ENCODE measurements around the gene NTNG1.

NTNG1 gene

DNA sequence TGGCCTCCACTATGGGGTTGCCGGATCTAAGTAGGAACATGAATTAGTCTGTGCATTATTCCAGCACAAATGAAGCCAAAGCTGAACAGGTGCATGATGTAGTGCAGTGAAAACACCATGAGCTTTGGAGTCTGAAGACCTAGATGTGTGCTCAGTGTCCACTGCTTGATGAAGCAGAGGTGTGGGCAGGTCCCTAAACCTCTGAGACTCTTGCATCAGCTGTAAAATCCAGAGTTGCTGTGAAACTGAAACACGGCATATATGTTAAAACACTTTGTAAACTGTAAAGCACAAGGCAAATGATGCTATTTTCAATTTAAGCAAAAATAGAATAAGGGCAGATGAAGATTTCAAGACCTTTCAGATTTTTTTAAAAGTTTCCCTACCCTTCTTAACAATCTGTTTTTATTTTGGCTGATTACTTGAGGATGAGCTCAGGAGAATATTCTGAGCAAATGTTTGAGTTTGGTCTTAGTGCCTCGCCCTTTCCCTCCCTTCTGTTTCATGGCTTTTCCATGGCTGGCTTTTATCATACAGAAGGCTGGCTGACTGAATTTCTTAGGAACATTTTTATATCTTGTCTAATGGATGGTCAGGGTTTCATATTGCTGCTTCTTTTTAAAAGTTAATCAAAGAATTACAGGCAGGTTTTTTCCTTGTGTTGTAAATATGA lies 221.8 kb downstream of the NTNG1 start:
- H3K4me3 Mint-ChIP-seq = no peak overlapping the region
- no peaks in the 10 kb centered on the region for H3K27me3 Mint-ChIP-seq
- no peaks in the 10 kb centered on the region for H3K9me3 Mint-ChIP-seq
- intact Hi-C loops (cut with micrococcal nuclease) = no loop called here
- no peak overlapping the region for H3K27ac Mint-ChIP-seq
- no peaks in the 10 kb centered on the region for H3K36me3 Mint-ChIP-seq (ENCODE audit: low read depth)
- H3K4me1 Mint-ChIP-seq (ENCODE audit: low read depth) = no peaks in the 10 kb centered on the region

GRCh38 chr1:107363154-107363553 lies 222.3 kb downstream of the NTNG1 start:
- H3K27ac Mint-ChIP-seq = no peak overlapping the region
- intact Hi-C loops (cut with micrococcal nuclease) = no loop called here
- H3K9me3 Mint-ChIP-seq = no peaks in the 10 kb centered on the region
- H3K4me3 Mint-ChIP-seq = no peak overlapping the region
- H3K4me1 Mint-ChIP-seq (ENCODE audit: low read depth) = no peaks in the 10 kb centered on the region
- no peaks in the 10 kb centered on the region for H3K36me3 Mint-ChIP-seq (ENCODE audit: low read depth)
- H3K27me3 Mint-ChIP-seq = no peaks in the 10 kb centered on the region

DNA sequence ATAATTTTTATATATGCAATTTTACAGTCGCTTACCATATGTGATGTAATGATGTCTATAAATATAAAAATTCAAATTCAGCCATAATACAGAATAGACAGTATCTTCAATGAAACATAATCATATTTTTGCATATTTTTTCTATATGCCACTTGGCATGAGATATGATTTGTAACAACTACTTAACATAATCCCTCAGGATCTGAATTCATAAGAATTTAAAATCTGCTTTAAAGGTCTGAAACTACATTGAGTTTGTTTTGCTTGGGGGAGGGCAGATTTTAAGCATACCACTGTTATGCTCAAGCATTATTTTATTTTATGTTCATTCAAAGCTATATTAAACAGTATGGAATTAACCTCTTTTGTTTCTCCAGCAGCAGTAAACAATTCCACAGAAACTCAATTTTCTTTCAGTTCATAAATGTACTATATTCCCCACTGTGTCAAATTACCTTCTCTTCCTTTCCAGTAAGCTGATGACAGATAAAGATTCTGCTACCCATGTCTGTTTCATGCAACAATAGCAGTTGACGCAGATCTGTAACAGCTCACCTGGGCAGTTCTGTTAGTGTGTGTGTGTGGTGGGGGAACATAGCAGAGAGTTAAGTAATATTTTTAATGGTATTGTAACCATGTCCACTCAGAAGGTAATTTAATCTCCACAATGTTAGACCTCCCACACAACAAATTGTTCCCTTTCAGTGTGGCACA lies 224.8 kb downstream of the NTNG1 start:
- no peaks in the 10 kb centered on the region for H3K27me3 Mint-ChIP-seq
- no peaks in the 10 kb centered on the region for H3K4me1 Mint-ChIP-seq (ENCODE audit: low read depth)
- no peaks in the 10 kb centered on the region for H3K36me3 Mint-ChIP-seq (ENCODE audit: low read depth)
- no peaks in the 10 kb centered on the region for H3K9me3 Mint-ChIP-seq
- no peak overlapping the region for H3K4me3 Mint-ChIP-seq
- intact Hi-C loops (cut with micrococcal nuclease) = no loop called here
- no peak overlapping the region for H3K27ac Mint-ChIP-seq

- Mint-ChIP-seq H3K27ac (no peak overlapping the region), H3K27me3 (no peaks in the 10 kb centered on the region), H3K36me3 (ENCODE audit: low read depth) (no peaks in the 10 kb centered on the region), H3K4me3 (no peak overlapping the region), H3K9me3 (no peaks in the 10 kb centered on the region), H3K4me1 (ENCODE audit: low read depth) (no peaks in the 10 kb centered on the region)
- intact Hi-C loops (cut with micrococcal nuclease) = no loop called here
Measured at GRCh38 chr1:107378426-107378825, 237.6 kb downstream of the NTNG1 start.

GRCh38 chr1:107378866-107379265 lies 238.0 kb downstream of the NTNG1 start:
- H3K36me3 Mint-ChIP-seq (ENCODE audit: low read depth) = no peaks in the 10 kb centered on the region
- no peaks in the 10 kb centered on the region for H3K27me3 Mint-ChIP-seq
- no peaks in the 10 kb centered on the region for H3K9me3 Mint-ChIP-seq
- intact Hi-C loops (cut with micrococcal nuclease) = no loop called here
- no peaks in the 10 kb centered on the region for H3K4me1 Mint-ChIP-seq (ENCODE audit: low read depth)
- H3K4me3 Mint-ChIP-seq = no peak overlapping the region
- no peak overlapping the region for H3K27ac Mint-ChIP-seq

DNA sequence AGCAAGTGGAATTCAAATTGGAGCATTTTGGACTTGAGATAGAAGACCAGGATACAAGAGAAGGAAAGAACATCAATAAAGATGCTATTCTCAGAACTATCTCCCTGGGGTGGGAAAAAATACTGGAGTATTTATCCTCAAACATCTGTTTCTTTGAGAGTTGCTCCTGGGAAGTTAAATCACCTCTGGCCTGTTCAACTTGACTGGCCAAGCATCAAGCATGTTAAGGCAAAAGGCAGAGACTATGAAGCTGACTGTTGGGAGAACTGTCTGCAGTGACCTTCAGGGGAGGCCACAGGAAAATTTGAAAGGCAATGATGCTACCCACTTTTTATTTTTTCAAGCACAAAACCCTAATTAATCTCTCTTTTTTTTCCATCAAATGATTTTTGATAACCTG lies 239.0 kb downstream of the NTNG1 start:
- no peak overlapping the region for H3K27ac Mint-ChIP-seq
- H3K36me3 Mint-ChIP-seq (ENCODE audit: low read depth) = no peaks in the 10 kb centered on the region
- intact Hi-C loops (cut with micrococcal nuclease) = no loop called here
- no peak overlapping the region for H3K4me3 Mint-ChIP-seq
- H3K27me3 Mint-ChIP-seq = no peaks in the 10 kb centered on the region
- H3K9me3 Mint-ChIP-seq = no peaks in the 10 kb centered on the region
- no peaks in the 10 kb centered on the region for H3K4me1 Mint-ChIP-seq (ENCODE audit: low read depth)

DNA sequence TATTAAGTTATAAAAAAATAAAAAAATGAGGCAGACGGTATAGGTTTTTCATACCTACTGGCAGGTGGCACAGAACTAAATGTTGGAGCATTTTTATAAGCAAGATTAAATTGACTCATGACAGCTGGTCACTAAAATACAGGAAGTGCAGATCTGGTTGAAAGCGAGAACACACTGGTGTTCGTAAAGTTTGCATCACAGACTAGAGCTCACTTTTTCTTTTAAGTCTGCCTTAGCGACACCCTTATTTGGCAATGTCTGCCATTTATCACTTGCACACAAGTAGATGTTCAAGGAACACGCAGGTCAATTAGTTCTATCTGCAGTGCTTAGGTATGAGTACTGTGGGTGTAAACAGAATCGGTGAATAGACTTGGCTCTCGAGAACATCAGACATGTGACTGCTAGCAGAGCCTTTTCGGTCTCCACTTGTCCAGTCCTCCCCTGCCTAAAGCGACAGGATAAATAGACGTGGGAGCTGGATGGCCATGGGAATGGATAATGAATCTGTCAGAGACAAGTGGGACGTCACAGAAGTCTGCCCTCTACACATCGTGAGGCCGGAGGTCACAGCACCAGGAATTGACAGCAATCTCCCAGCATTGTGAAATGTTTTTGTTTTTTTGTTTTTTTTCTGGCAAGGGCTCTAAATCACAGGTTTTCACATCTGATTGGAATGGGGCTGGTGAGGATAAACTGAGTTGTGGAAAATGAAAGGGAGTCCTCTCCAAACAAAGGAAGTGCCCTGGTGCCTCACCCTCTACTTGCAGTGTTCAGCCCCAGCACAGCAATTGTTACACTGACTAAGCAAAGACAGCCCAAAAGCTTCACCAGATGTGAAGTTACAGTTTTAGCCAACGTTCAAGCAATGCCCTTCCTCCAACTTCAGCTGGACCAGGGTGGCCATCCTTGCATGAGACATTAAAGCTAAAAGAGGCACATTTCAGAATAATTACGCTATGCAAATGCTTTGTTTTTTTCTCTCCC lies 248.9 kb downstream of the NTNG1 start:
- peaks cover 20% of the 10 kb centered on the region for H3K9me3 Mint-ChIP-seq
- H3K4me3 Mint-ChIP-seq = no peak overlapping the region
- H3K36me3 Mint-ChIP-seq (ENCODE audit: low read depth) = no peaks in the 10 kb centered on the region
- H3K4me1 Mint-ChIP-seq (ENCODE audit: low read depth) = no peaks in the 10 kb centered on the region
- H3K27me3 Mint-ChIP-seq = peaks cover 1% of the 10 kb centered on the region
- intact Hi-C loops (cut with micrococcal nuclease) = no loop called here
- no peak overlapping the region for H3K27ac Mint-ChIP-seq

GRCh38 chr1:107394301-107394700 lies 253.5 kb downstream of the NTNG1 start:
- no peaks in the 10 kb centered on the region for H3K36me3 Mint-ChIP-seq (ENCODE audit: low read depth)

GRCh38 chr1:107401704-107402103 lies 260.9 kb downstream of the NTNG1 start:
- Mint-ChIP-seq H3K4me3 (no peak overlapping the region), H3K27me3 (peaks cover 3% of the 10 kb centered on the region), H3K27ac (no peak overlapping the region), H3K9me3 (no peaks in the 10 kb centered on the region), H3K36me3 (ENCODE audit: low read depth) (no peaks in the 10 kb centered on the region), H3K4me1 (ENCODE audit: low read depth) (peaks cover 9% of the 10 kb centered on the region)
- intact Hi-C loops (cut with micrococcal nuclease) = no loop called here

More at GRCh38 chr1:107394301-107394700, 253.5 kb downstream of the NTNG1 start:
- H3K27me3 Mint-ChIP-seq = peaks cover 1% of the 10 kb centered on the region
- intact Hi-C loops (cut with micrococcal nuclease) = no loop called here
- H3K27ac Mint-ChIP-seq = no peak overlapping the region
- H3K4me3 Mint-ChIP-seq = no peak overlapping the region
- no peaks in the 10 kb centered on the region for H3K4me1 Mint-ChIP-seq (ENCODE audit: low read depth)
- peaks cover 20% of the 10 kb centered on the region for H3K9me3 Mint-ChIP-seq

DNA sequence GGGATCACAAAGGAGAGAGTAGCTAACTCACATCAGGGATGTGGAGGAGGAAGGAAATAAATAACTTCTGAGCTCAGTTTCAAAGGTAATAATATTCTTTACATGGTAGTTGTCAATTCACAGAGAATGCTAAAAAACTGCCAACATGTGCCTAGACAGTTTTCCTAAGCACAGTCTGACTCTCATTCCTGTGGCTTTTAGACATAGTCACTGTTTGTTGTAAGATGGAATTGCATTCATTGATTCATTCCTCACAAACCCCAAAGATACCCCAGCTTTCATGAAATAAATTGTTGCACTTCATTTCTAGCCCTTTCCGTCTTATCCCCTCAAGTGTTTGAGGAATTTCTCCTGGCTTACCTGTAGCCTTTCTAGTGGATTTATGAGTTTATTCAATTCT lies 263.9 kb downstream of the NTNG1 start:
- H3K36me3 Mint-ChIP-seq (ENCODE audit: low read depth) = no peaks in the 10 kb centered on the region
- H3K4me3 Mint-ChIP-seq = no peak overlapping the region
- H3K4me1 Mint-ChIP-seq (ENCODE audit: low read depth) = peaks cover 9% of the 10 kb centered on the region
- H3K27me3 Mint-ChIP-seq = peaks cover 2% of the 10 kb centered on the region
- intact Hi-C loops (cut with micrococcal nuclease) = no loop called here
- H3K9me3 Mint-ChIP-seq = no peaks in the 10 kb centered on the region
- H3K27ac Mint-ChIP-seq = no peak overlapping the region

GRCh38 chr1:107405236-107405635 lies 264.4 kb downstream of the NTNG1 start:
- Mint-ChIP-seq H3K36me3 (ENCODE audit: low read depth) (no peaks in the 10 kb centered on the region), H3K4me3 (no peak overlapping the region), H3K27ac (no peak overlapping the region), H3K4me1 (ENCODE audit: low read depth) (peaks cover 9% of the 10 kb centered on the region), H3K9me3 (no peaks in the 10 kb centered on the region), H3K27me3 (no peaks in the 10 kb centered on the region)
- intact Hi-C loops (cut with micrococcal nuclease) = no loop called here

GRCh38 chr1:107407011-107407410 lies 266.2 kb downstream of the NTNG1 start:
- H3K27ac Mint-ChIP-seq = no peak overlapping the region
- intact Hi-C loops (cut with micrococcal nuclease) = no loop called here
- H3K9me3 Mint-ChIP-seq = no peaks in the 10 kb centered on the region
- no peak overlapping the region for H3K4me3 Mint-ChIP-seq
- no peaks in the 10 kb centered on the region for H3K36me3 Mint-ChIP-seq (ENCODE audit: low read depth)
- no peaks in the 10 kb centered on the region for H3K27me3 Mint-ChIP-seq
- peaks cover 9% of the 10 kb centered on the region for H3K4me1 Mint-ChIP-seq (ENCODE audit: low read depth)

- H3K27ac Mint-ChIP-seq = no peak overlapping the region
Measured at GRCh38 chr1:107413546-107413945, 272.7 kb downstream of the NTNG1 start.

DNA sequence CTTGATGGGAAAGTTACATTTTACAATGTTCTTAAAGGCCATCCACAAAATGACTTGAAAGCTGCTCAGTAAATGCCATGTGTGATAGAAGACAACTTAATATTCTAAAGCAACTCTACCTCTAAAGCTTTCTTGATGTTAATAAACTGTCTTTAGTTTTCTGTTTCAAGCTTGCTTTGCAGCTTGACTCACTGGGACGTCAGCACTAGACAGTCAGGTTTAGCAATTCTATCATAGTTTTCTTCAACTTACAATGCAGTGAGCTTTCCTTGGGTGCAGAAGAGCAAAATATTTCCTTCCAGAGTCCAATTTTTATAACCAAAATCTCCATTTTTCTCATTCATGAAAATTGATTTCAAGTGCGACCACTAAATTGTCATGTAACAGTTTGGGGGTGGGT lies 273.1 kb downstream of the NTNG1 start:
- H3K4me1 Mint-ChIP-seq (ENCODE audit: low read depth) = peaks cover 2% of the 10 kb centered on the region
- no peak overlapping the region for H3K4me3 Mint-ChIP-seq
- peaks cover 3% of the 10 kb centered on the region for H3K27me3 Mint-ChIP-seq
- no peaks in the 10 kb centered on the region for H3K36me3 Mint-ChIP-seq (ENCODE audit: low read depth)
- H3K9me3 Mint-ChIP-seq = no peaks in the 10 kb centered on the region
- intact Hi-C loops (cut with micrococcal nuclease) = no loop called here
- H3K27ac Mint-ChIP-seq = no peak overlapping the region

More at GRCh38 chr1:107413546-107413945, 272.7 kb downstream of the NTNG1 start:
- intact Hi-C loops (cut with micrococcal nuclease) = no loop called here
- Mint-ChIP-seq H3K4me3 (no peak overlapping the region), H3K4me1 (ENCODE audit: low read depth) (no peaks in the 10 kb centered on the region), H3K9me3 (no peaks in the 10 kb centered on the region), H3K27me3 (peaks cover 3% of the 10 kb centered on the region), H3K36me3 (ENCODE audit: low read depth) (no peaks in the 10 kb centered on the region)

Measured in dendritic cell treated with granulocyte-macrophage colony-stimulating factor and Interleukin-4, amounts not matched to agents 40 ng/mL and 50 ng/mL, for 4 days (primary cell).